ENCODE data around the gene PECR. TPM values are rescaled to one million over a fixed set of nuclear protein-coding genes. Genes with fewer than 3 reads are reported as not detected.
A peak's percentile ranks its signal among the peaks of the same experiment; 100 is the strongest.

PECR gene
- total and polyA plus RNA-seq, 2 of the 4 experiments (the other 2 are of a cell fraction) = 11.4 to 17.7 TPM

GRCh38 chr2:216066230-216066629 is 15.4 kb downstream of the PECR start:
- Histone ChIP-seq H4K8ac (ENCODE audit: low read depth in 2 of 2, low read length in 2 of 2) (no peak overlapping the region), H2AFZ (replicated peaks; ENCODE audit: low read length, poor library complexity) (peak overlapping the region; percentile 64), H3K4ac (ENCODE audit: low read depth, low read length) (no peak overlapping the region), H2BK120ac (ENCODE audit: low read depth, low read length) (no peak overlapping the region), H2BK20ac (ENCODE audit: low read depth, low read length) (no peak overlapping the region), H3K4me1 (ENCODE audit: control insufficient read depth, insufficient read depth, low read length) (no peaks in the 10 kb centered on the region), H3K23ac (ENCODE audit: low read depth, low read length) (no peak overlapping the region), H3K4me2 (ENCODE audit: low read depth, low read length) (no peak overlapping the region), H2BK5ac (ENCODE audit: low read depth, low read length, poor library complexity, severe bottlenecking) (no peak overlapping the region), H2BK15ac (ENCODE audit: low read depth, low read length) (no peak overlapping the region), H3K27me3 (ENCODE audit: control insufficient read depth, insufficient read depth, low read length) (no peaks in the 10 kb centered on the region), H3K9me3 (ENCODE audit: control insufficient read depth, insufficient read depth, low read length) (no peaks in the 10 kb centered on the region), H2AK9ac (replicated peaks; ENCODE audit: low read depth, low read length, poor library complexity) (no peak overlapping the region), H3K36me3 (ENCODE audit: control insufficient read depth, insufficient read depth, low read length) (no peaks in the 10 kb centered on the region), H3K79me1 (ENCODE audit: low read depth in 1 of 2, low read length in 2 of 2) (no peaks in the 10 kb centered on the region), H2AK5ac (ENCODE audit: low read depth, low read length) (no peak overlapping the region), H3K18ac (ENCODE audit: low read depth, low read length) (no peak overlapping the region), H3K56ac (ENCODE audit: extremely low read depth, insufficient read depth, low read length) (no peak overlapping the region), H3K27ac (ENCODE audit: insufficient read depth, low read length) (no peak overlapping the region), H4K91ac (ENCODE audit: insufficient read depth, low read depth, low read length) (no peak overlapping the region), H3K4me3 (ENCODE audit: insufficient read depth, low read depth, low read length) (no peak overlapping the region), H4K20me1 (ENCODE audit: insufficient read depth, low read length) (no peaks in the 10 kb centered on the region), H3K9me1 (ENCODE audit: insufficient read depth, low read length) (no peaks in the 10 kb centered on the region), H3K14ac (replicated peaks; ENCODE audit: low read depth, low read length) (no peak overlapping the region), H3K9ac (ENCODE audit: low read depth, low read length) (no peak overlapping the region), H4K5ac (ENCODE audit: low read depth, low read length) (no peak overlapping the region)
- WGBS, 2 experiments (ENCODE audit: extremely low coverage in 2 of 2, insufficient read length in 1 of 2) = no CpG with 5 or more reads among the region's 5 CpGs
- intact Hi-C loops (cut with micrococcal nuclease) (no loop called here), dilution Hi-C loops (cut with HindIII; ENCODE audit: low sequenced_read_pairs, unreplicated experiment) (no loop called here), in situ Hi-C loops (cut with MboI; ENCODE audit: low sequenced_read_pairs) (no loop called here)
- POLR2A ChIA-PET (ENCODE audit: unreplicated experiment) = no interaction called here
- DNase-seq (peak; percentile 84), ATAC-seq (ENCODE audit: low read depth) (peak; percentile 93)
- TF ChIP-seq MAZ (IDR thresholded peaks at IDR 0.05; ENCODE audit: borderline replicate concordance, low read depth, low read length) (no peak), SMC3 (IDR thresholded peaks at IDR 0.05; ENCODE audit: low read depth, low read length) (no peak), RCOR1 (IDR thresholded peaks at IDR 0.05; ENCODE audit: insufficient replicate concordance, low read length) (no peak), CTCF (conservative IDR thresholded peaks at IDR 0.05; ENCODE audit: low read depth, low read length) (no peak), BHLHE40 (IDR thresholded peaks at IDR 0.05; ENCODE audit: low read depth, low read length) (peak; percentile 70), CEBPB (IDR thresholded peaks at IDR 0.05; ENCODE audit: low read depth, low read length) (peak; percentile 43; the same call in 1 of the 2 replicates), FOS (IDR thresholded peaks at IDR 0.05; ENCODE audit: low read depth, low read length) (no peak; the same call in 1 of the 2 replicates), MXI1 (IDR thresholded peaks at IDR 0.05; ENCODE audit: borderline replicate concordance, low read depth, low read length) (no peak), MAFK (IDR thresholded peaks at IDR 0.05; ENCODE audit: low read depth, low read length) (no peak), USF2 (IDR thresholded peaks at IDR 0.05; ENCODE audit: low read depth, low read length) (no peak), RFX5 (IDR thresholded peaks at IDR 0.05; ENCODE audit: low read depth, low read length) (no peak), CHD1 (IDR thresholded peaks at IDR 0.05; ENCODE audit: low read depth, low read length) (no peak), NFE2L2 (IDR thresholded peaks at IDR 0.05; ENCODE audit: low read depth, low read length) (no peak), ELK1 (IDR thresholded peaks at IDR 0.05; ENCODE audit: borderline replicate concordance, low read depth, low read length) (no peak), POLR2A (IDR thresholded peaks at IDR 0.05; ENCODE audit: low read depth, low read length) (no peak), RAD21 (IDR thresholded peaks at IDR 0.05; ENCODE audit: low read length) (no peak)
- no TSS peak for BruUV-seq (replicated peaks)
- CTCF ChIA-PET = no interaction called here

Measured in IMR-90 (cell line).